Measurements from ENCODE around the gene RTP3.

The RTP3 gene

DNA sequence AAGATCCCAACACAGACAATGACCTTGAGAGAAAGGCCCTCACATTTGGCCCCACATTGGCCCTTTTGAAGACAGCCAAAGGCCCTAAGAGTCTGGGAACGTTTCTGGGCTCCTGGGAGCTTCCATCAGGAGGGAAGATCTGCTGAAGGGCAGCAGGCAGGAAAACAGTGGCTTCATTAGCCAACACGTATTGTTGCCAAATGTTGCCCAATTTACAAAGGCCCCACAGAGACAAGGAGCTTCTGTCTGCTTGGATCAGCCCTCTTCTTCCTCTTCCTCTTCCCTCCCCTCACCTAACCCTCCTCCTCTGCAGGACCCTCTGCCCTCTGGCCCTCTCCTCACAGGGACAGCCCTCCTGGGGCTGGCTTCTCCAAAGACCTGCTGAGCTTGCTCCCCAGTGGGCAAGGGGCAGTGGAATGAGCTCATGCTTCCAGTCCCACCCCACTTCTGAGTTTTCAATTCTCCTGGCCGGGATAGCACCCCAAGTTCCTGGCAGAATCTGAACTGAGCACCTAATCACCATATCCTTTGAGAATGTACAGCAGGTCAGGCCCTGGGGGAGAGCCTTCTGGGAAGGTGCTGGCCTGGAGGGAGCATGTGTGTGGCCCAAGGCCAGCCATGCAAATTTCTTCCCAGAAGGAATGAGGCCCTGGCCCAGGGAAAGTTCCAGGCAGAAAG, 28.0 kb upstream of the RTP3 start:
- no peak for DNase-seq

DNA sequence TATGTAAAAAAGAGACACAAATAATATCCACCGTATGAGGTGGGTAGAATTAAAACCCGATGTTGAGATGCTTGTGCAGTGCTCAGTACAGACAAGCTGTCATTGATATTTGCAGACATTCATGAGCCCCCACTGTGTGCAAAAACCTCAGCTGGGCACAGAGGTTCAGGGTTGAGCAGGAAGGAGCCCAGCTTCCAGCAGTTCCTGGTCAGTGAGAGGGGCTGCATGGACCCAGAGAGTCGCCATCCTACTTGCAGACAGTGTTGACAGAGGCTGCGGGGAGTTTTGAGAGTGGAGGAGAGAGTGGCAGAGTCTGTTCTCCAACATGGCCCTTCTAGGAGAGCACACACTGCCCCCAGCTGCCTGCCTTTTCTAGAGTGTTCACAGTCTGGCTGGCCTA, 26.9 kb upstream of the RTP3 start:
- DNase-seq = no peak

GRCh38 chr3:46471371-46471914, 26.3 kb upstream of the RTP3 start:
- no peak for DNase-seq

DNA sequence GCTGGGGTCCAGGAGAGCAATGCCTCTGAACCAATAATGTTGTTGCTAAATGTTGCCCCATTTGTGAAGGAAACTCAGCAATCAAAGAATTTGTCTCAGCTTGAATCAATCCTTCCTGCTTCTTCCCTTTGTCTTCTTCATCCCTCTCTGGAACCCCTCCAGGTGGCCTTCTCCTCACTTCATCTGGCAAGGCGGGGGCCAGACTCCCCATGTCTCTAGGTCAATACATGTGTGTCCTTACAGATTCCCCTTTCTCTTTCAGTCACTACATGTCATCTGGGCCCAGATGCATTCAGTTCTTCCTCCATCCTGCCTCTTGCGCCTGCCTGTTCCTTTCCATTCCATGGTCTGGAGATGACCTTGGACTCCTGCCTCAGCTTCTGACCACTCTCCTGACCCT, 25.0 kb upstream of the RTP3 start:
- DNase-seq = no peak

GRCh38 chr3:46477145-46477544, 20.6 kb upstream of the RTP3 start:
- no peak for DNase-seq

GRCh38 chr3:46477756-46478155, 20.0 kb upstream of the RTP3 start:
- no peak for DNase-seq

GRCh38 chr3:46478341-46478740, 19.4 kb upstream of the RTP3 start:
- DNase-seq = no peak

DNA sequence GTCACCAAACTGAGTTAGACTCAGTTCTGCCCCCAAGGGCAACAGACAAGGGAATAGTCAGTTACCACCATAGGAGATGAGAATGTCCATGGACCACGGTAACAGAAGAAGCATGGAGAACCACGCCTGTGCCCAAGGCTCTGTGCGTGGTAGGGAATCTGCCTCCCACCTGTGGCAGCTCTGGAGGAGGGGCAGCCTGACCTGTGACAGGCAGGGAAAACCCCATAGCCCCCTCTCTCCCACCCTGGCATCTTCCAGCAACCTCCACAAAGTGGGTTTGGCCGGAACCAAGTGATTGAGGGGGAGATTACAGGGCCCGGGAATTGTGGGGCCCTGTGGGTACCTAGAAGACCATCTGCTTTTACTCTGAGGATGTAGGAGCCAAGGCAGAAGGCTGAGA, 18.8 kb upstream of the RTP3 start:
- DNase-seq = no peak

- no peak for DNase-seq
Measured at GRCh38 chr3:46479696-46480095, 18.1 kb upstream of the RTP3 start.

DNA sequence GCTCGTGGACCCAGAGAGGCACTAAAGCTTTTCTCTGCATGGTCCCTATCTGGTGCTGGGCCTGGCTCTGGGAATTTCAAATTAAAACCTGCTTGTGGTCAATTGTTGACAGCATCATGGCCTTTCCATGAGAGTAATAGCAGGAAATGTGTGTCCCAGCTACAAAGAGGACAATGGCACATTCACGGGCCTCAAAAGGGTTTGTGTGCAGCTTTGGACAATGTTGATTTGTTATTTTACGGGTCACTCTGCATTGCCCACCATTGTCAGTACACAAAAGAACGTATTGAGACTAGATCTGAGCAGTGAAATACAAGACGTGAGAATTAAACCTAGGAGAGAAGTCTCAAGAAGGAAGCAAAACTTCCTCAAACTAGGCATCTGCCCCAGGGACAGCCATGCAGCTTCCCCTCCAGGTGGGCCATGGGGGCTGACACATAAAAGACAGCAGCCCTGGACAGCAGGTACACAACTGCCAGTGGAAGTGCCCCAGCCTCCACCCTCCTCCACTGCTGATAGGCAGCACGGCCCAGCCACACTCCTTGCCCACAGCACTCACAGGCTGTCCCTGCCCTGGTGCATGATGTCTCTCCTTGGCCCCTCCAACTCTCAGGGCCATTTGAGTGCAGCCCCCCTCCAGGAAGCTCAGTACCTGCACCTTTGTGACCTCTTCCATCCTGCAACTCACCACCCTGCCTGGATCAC, 17.1 kb upstream of the RTP3 start:
- DNase-seq = no peak

GRCh38 chr3:46481636-46482035, 16.1 kb upstream of the RTP3 start:
- DNase-seq = no peak

- peak; percentile 9 for DNase-seq
Measured at GRCh38 chr3:46482632-46483350, 15.0 kb upstream of the RTP3 start.

DNA sequence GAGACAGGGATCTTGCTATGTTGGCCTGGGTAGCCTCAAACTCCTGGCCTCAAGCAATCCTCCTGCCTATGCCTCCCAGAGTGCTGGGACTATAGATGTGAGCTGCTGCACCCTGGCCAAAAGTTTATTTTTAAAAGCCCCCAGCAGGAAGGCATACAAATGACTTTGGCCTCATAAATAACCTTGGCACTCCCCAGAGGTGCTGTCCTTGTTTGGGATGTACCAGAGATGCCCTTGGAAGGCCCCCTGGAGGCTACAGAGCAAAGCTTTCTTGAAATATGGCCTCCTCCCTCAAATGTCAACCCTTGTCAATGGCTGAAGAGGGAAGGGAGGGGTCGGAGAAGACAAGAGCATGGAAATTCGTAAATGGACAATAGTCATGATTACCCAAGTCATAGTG, 14.0 kb upstream of the RTP3 start:
- DNase-seq = no peak

DNA sequence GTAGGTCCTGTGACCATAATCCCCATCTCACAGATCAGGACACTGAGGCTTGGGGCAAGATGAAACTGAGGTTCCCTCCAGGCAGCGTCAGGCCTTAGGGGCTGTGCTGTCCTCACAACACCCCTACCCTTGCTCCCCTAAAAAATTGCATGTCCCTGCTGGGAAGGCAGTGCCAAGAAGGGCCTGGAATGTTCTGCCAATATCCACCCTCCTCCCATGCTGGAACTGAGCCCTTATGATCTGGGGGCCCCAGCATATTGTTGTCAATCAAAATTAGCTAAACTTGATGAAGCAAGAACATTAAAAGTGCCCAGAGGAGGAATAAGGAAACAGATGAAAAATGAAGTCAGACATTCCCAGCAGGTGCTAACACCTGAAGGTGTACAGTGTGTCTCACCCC, 13.4 kb upstream of the RTP3 start:
- no peak for DNase-seq

DNA sequence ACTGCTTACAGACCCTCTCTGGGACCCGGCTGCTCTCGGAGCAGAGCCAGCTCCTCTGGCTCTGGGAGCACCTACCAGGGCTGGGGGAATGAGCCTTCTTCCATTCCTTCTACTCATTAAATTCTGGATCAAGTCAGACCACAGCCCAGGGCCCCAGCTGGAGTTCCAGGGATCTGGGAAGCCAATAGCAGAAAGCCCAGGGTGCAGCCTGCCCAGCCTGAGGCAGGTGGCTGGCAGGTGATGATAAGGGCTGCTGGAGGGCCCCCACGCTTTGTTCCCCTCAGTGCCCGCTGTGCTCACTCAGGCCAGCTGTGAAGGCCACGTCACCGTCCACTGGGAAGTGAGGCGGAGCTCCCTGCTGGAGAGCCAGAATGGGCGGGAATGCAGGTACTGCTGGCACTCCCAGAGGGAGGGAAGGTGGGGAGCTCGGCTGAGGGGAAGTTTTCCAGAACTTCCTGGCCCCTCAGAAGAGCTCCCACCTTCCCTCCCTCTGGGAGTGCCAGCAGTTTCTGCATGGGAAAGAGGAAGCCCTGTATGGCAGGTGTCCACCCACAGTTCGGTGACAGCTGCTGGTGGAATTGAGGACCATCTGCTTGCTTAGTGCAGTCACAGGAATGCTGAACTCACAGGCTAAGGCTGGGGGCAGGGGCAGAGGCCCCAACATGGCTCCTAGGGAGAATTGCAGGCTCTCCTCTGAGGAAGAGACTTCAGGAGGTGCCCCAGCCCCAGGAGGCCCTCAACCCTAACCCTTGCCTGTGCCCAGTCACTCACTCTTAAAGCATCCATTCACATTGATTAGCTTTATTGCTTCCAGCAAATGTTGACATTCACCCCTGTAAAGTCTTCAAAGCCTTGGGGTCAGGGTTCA, 12.6 kb upstream of the RTP3 start:
- peak; percentile 39 for DNase-seq

DNA sequence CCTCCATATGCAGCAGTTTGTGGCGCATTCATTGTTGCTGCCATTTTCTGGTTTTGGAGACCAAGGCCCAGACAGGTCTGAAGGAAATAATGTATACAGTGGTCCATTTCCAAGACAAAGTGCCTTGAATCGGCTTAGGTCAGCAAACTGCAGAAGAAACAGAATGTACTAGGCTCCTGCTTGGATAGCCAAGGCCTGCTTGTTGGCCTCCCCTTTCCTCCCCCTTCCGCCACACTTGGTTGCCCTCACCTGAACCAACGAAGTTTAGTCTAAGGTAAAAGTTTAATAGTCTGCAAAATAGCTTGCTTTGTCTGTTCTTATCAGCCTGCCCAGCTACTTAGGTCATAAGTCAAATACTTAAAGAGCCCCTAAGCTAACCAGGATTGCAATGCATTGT, 12.0 kb upstream of the RTP3 start:
- no peak for DNase-seq

DNA sequence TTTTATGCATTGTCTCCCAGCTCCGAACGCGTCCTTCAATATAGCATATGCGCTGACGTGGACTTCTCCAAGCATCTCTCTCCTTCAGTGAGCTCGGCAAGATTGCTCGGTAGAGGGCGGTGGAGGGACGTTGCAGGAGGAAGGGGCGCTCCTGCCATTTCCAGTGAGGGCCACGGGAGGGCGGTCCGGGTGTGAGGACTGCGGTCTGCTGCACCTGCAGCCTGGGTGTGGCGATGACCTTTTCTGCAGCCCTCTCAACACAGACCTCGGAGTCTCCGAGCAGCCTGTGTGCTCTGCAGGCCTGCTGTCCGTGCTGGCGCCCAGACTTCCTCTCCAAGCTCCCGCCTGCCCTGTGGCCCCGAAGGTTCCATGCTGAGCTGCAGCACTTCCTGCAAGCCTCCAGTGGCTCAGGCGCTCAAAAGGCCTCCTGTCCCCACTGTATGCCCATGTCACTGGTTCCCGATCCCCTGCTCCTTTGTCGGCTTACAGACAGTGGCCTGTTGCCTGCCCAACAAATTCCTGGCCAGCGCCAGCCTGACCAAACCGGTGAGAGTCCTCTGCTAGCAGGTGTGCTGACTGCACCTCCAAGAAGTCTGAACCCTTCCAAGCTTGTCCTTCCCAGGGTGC, 8.9 kb upstream of the RTP3 start:
- peak; percentile 85 for DNase-seq

GRCh38 chr3:46489381-46489780, 8.4 kb upstream of the RTP3 start:
- no peak for DNase-seq

- no peak for DNase-seq
Measured at GRCh38 chr3:46489875-46490274, 7.9 kb upstream of the RTP3 start.

DNA sequence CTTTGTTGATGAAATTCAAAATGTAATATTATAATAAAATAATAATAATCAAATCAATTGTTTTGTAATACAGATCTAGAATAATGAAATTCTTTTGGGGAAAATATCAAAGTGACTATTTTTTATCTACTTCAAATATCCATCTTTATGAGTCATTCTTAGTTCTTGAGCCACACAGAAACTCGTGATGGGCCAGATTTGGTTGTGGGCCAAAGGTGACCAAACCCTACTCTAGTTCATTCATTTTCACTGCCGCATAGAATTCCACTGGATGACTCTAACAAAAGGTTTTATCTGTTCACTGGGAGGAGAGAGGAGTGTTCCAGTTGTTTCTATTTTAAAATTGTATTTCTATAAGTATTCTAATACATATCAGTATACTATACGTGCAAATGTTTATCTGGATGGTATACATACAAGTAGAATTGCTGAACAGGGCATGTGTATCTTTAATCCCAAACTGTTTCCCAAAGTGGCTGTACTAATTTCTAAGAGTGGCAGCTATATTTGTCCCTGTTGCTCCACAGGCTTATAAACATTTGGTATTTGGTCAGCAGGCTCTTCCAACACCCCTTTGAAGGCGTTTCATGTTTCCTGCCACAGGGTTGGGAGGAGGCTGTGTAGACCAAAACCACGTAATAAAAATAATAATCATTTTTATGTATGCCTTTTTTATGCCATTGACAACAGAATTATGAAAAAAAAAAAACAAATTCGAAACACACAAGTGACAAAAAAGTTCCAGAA, 7.3 kb upstream of the RTP3 start:
- no peak for DNase-seq

Measured in NCI-H345 (cell line).